Esophagus muscularis mucosa (tissue), 3 donors: ENCODE results near the gene CROCC2.

Experiments
- CTCF ChIP-seq, 3 experiments: fragments of 200-600 bp in 2 of 3; fragments of 450-650 bp in 1 of 3; sonication (generic) in 2 of 3; IDR thresholded peaks; one replicate each; pipeline ENCODE4 v1.5.1; 2017 to 2019; ENCODE audit warnings: antibody characterized with exemption in 3 of 3, mild to moderate bottlenecking in 2 of 3, moderate library complexity in 1 of 3
- POLR2A ChIP-seq: fragments of 450-650 bp; IDR thresholded peaks from one replicate; pipeline ENCODE4 v1.6.1; 2017; ENCODE audit warnings: antibody characterized with exemption, moderate library complexity, mild to moderate bottlenecking, low read depth
- POLR2AphosphoS5 ChIP-seq, 2 donors: sonication (generic); formaldehyde crosslinking; IDR thresholded peaks; one replicate each; pipeline ENCODE4 v1.6.1; 2017; ENCODE audit warnings: antibody characterized with exemption in 2 of 2

- TF ChIP-seq CTCF (IDR thresholded peaks at IDR 0.05) (no peak), POLR2AphosphoS5 (IDR thresholded peaks at IDR 0.05) (no peak), POLR2A (no peak)
Measured at GRCh38 chr2:240929364-240930095, 23.4 kb downstream of the CROCC2 start.
